GM21717 (cell line): Measurements from ENCODE around the gene SYT1.
"Not testable (repeated sequence)": the region's sequence is repeated elsewhere in the genome, so short reads cannot be mapped to it uniquely, and the experiment has no call there.

Experiments
- ATAC-seq: cut with Tn5 transposase; IDR thresholded peaks from one replicate; pipeline ENCODE4 v1.9.1; 2021; ENCODE audit warnings: mild to moderate bottlenecking, moderate library complexity; ENCODE audit not compliant: unreplicated experiment

The SYT1 gene

GRCh38 chr12:79200176-79200575 lies 335.6 kb downstream of the SYT1 start:
- ATAC-seq = no peak

GRCh38 chr12:79203058-79203647 lies 338.6 kb downstream of the SYT1 start:
- no peak for ATAC-seq

- no peak for ATAC-seq
These were observed 342.3 kb downstream of the SYT1 start for GRCh38 chr12:79206871-79207270.

GRCh38 chr12:79210403-79210802 lies 345.8 kb downstream of the SYT1 start:
- not testable (repeated sequence) for ATAC-seq

- no peak for ATAC-seq
These were observed 352.7 kb downstream of the SYT1 start for GRCh38 chr12:79217306-79217705.

GRCh38 chr12:79223210-79223609 lies 358.6 kb downstream of the SYT1 start:
- ATAC-seq = no peak

- no peak for ATAC-seq
These were observed 359.2 kb downstream of the SYT1 start for GRCh38 chr12:79223761-79224160.

- no peak for ATAC-seq
These were observed 362.5 kb downstream of the SYT1 start for GRCh38 chr12:79227091-79227490.

- no peak for ATAC-seq
These were observed 363.1 kb downstream of the SYT1 start for GRCh38 chr12:79227646-79228045.

- peak; percentile 69 for ATAC-seq
These were observed 368.8 kb downstream of the SYT1 start for GRCh38 chr12:79233341-79233781.

GRCh38 chr12:79236920-79237319 lies 372.3 kb downstream of the SYT1 start:
- ATAC-seq = no peak

- no peak for ATAC-seq
These were observed 373.7 kb downstream of the SYT1 start for GRCh38 chr12:79238246-79238645.

GRCh38 chr12:79247494-79247893 lies 382.9 kb downstream of the SYT1 start:
- ATAC-seq = no peak

GRCh38 chr12:79250186-79250585 lies 385.6 kb downstream of the SYT1 start:
- no peak for ATAC-seq

GRCh38 chr12:79250960-79251755 lies 386.6 kb downstream of the SYT1 start:
- ATAC-seq = no peak

GRCh38 chr12:79252358-79253075 lies 387.9 kb downstream of the SYT1 start:
- no peak for ATAC-seq

- no peak for ATAC-seq
These were observed 390.7 kb downstream of the SYT1 start for GRCh38 chr12:79255288-79255687.

GRCh38 chr12:79260923-79261322 lies 396.3 kb downstream of the SYT1 start:
- no peak for ATAC-seq

- ATAC-seq = no peak
These were observed 398.4 kb downstream of the SYT1 start for GRCh38 chr12:79262938-79263337.

- ATAC-seq = no peak
These were observed 402.0 kb downstream of the SYT1 start for GRCh38 chr12:79266343-79267144.

- no peak for ATAC-seq
These were observed 403.0 kb downstream of the SYT1 start for GRCh38 chr12:79267580-79267979.
